GM19455 (cell line): ENCODE data around the gene SLC16A12.
"Not testable (repeated sequence)": the region's sequence is repeated elsewhere in the genome, so short reads cannot be mapped to it uniquely, and the experiment has no call there.

ENCODE experiments used
- ATAC-seq: cut with Tn5 transposase; IDR thresholded peaks from one replicate; pipeline ENCODE4 v1.9.1; 2021; ENCODE audit not compliant: unreplicated experiment

The SLC16A12 gene

DNA sequence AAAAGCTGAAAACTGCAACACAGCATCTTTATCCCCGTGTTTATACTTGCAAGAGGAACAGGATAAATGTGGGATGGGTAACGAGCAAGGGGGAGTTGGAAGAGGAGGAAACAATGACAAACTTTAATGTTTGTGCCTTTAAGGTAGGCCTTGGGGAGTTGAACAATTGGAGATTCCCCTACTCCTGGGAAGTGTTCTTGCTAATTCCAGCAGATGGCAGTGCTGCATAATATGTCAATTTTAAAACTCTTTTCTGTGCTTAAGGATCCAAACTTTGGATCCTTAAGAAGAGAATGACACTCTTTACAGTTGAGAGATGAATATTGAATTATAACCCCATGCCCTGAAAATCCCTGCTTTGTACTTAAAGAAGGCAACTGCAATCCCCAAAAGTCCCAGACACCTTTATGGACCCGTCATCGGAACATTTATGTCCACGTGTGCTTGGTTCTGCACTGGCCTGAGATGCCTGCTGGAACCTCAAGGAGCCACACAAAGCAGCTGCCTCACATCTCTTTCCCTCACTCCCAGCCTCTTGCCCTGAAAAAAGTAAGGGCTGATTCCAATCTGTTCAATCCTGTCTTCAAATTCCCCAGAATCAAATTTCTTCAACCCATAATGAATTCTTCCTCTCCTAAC is 109.0 kb downstream of the SLC16A12 start:
- ATAC-seq: no peak

DNA sequence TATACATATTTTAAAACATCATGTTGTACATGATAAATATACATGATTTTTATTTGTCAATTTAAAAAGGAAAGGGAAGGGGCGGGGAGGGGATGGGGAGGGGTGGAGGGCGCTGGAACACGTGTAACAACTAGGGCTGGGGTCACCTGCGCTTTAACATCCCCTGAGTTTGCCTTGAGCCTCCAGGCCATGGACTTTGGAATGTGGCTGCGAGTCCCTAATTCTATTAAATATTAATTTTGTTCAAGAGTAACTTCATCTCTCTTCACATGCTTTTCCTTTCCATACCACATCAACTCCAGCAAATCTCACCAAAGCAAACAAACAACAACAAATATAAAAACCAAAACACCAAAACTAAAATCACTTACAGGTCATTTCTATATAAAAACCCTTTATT is 110.4 kb downstream of the SLC16A12 start:
- no peak for ATAC-seq

DNA sequence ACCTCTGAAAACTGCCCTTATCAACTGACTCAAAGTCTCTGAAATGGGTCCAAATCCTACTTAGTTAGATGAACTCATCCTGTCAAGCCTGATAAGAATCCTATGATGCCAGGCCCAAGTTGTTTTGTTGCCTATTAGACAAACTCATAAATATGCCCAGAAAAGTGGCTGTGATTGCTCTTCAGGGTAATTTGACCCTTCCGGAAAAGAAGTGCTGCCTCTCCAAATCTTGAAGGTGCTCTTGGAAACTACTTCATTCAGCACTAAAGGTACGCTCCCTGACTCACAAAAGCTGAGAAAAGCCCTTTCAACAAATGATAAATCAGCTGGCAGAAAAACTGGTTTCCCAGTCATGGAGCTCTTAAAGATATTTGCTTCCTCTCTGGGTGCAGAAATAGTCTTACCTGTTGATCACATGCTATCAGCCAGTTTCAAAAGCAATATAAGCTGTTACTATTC is 114.3 kb downstream of the SLC16A12 start:
- no peak for ATAC-seq

DNA sequence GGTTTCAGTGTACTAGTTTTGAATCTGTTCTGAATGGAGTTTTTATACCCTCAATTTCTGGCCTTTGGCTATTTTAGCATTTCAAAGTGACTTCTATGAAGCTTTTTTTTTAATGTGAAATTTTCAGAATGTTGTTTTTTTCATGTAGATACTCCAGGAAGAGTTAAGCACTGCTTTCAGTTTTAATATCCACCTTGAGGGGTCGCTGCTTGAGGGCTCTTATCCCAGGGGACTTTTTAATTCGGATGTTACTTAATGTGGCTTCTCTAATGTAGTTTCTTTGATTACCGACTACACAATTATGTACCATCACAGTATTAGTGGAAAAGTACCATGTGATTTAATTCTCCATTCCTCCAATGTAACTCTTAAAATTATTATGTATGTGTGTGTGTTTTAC is 115.8 kb downstream of the SLC16A12 start:
- no peak for ATAC-seq

DNA sequence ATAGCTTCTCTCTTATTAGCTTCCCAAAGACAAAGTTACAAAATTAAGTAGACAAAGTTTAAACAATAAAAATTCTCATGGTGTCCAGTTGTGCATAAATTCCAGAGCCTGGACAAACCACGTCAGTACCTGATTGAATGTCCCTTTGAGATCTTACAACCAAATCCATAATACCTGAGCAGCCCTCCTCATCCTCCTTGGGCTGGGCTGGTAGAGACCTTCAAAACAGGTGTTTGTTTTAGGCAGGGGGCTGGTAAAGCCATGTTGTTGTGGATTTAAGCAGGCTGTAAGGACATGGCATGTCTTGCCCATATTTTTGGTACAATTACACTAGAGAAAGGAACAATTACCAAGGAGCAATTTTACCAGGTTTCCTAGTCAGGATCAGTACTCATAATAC is 118.9 kb downstream of the SLC16A12 start:
- no peak for ATAC-seq

DNA sequence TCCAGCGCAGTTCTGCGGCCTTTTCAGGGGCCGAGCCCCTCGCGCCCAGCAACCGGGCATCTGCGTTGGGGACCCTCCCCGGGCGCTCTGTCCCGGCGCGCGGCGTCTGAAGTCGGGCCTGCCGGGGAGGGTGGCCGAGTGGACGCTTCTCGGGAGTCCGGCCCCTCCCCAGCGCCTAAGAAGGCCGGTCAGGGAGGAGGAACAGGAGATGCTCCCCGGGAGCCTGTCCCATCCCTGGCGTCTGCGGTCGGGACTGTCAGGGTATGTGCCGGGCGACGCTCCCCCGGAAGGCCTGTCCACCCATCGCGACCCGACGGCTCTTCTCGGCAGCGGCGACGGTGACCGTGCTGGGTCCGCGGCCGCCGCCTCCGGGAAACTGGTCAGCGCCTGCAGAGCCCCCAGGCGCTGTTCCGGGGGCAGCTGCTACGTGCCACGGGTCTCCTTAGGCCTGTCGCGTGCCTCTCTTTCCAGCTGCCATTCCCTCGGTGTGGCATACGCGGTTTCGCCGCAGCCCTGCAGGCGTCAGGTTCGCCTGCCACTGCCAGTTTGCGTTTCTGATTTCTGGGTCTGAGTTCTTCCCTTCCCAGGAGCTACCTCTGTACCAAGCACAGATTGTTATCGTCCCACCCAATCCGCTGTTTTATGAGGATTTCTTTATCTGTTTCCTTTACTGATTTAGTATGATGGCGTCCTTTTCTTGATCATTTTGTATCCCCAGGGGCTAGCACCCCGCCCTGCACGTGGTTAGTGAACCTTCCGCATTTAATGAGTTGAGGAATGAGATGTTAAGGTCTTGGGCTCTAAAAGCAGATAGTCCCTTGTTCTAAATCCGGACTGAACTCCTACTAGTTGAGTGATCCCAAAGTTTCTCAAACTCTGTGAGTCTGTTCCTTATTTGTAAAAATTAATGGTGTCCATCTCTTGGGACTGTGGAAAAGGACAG is 120.2 kb downstream of the SLC16A12 start:
- peak; percentile 23 for ATAC-seq

DNA sequence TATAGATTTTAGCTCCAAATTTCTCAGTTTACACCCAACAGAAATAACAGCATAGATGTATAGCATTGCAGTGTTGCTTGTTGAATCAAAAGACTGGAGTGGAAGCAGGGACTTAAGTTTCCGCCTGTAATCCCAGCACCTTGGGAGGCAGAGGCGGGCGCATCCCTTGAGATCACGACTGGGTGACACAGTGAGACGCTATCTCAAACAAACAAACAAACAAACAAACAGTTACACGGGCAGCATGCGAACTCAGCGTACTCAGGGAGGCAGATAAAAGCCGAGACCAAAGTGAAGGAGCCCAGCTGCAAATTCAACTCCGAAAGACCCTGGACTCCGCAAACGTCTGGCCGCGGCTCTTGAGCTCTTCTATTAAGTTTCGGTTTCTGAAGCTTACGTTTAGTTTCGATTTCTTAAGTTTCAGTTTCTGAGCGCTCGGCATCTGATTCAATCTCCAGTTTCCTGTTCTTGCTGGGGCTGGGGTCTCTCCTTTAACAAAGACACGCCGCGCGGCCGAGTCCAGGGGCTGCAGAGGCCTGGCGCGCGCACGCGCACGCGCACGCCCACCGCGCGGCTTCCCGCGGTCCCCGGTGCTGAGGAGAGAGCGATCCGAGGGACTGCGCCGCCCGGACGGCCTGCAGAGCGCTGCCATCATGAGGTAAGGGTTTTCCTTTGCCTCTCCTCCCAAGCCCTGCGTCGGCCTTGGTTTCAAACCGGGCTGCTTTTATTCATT is 121.1 kb downstream of the SLC16A12 start, which contains the start of gene IFIT5:
Gene IFIT5 (plus strand): TSS at position 423 of the 733 bp plus-strand sequence. CDS start 231 bp downstream, at position 654.
- ATAC-seq: peak; percentile 86

DNA sequence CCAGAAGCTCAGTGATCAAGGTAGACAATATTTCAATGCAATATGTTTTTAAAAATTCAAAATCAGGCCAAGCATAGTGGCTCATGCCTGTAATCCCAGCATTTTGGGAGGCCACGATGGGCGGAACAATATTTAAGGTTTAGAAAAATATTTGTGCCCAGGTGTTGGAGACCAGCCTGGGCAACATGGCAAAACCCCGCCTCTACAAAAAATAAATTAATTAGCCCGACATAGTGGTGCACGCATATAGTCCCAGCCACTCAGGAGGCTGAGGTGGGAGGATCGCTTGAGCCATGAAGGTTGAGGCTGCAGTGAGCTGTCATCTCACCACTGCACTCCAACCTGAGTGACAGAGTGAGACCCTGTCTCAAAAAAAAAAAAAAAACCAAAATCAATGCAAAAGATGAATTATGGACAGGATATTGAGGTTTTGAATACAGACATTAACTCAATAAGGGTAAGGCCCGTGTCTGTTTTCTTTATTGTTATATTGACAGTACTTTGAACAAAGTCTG is 121.9 kb downstream of the SLC16A12 start:
- ATAC-seq: no peak

DNA sequence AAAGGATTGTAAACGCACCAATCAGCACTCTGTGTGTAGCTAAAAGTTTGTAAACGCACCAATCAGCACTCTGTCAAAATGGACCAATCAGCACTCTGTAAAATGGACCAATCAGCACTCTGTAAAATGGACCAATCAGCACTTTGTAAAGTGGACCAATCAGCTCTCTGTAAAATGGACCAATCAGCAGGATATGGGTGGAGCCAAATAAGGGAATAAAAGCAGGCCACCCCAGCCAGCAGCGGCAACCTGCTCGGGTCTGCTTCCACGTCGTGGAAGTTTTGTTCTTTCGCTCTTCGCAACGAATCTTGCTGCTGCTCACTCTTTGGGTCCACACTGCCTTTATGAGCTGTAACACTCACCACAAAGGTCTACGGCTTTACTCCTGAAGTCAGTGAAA is 123.1 kb downstream of the SLC16A12 start:
- ATAC-seq: not testable (repeated sequence)

DNA sequence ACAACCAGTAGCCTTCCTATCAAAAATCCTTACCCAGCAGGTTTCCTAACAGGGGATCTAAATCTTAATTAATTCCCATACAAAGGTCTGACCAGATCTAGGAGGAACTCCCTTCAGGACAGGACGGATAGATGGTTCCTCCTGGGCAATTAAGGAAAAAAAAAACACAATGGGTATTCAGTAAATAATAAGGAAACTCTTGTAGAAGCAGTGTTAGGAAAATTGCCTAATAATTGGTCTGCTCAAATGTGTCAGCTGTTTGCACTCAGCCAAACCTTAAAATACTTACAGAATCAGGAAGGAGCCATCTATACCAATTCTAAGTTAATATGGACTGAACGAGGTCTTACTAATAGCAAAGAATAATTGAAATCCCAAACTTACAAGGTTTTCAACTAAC is 124.3 kb downstream of the SLC16A12 start:
- not testable (repeated sequence) for ATAC-seq

DNA sequence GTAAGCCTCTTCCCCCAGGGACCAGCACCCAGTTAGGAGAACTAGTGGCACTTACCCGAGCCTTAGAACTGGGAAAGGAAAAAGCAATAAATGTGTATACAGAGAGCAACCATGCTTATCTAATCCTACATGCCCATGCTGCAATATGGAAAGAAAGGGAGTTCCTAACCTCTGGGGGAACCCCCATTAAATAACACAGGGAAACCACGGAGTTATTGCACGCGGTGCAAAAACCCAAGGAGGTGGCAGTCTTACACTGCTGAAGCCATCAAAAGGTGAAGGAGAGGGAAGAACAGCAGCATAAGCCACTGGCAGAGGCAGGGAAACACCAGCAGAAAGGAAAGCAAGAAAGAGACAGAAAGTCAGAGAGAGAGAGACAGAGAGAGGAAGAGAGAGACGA is 124.8 kb downstream of the SLC16A12 start:
- ATAC-seq: not testable (repeated sequence)

DNA sequence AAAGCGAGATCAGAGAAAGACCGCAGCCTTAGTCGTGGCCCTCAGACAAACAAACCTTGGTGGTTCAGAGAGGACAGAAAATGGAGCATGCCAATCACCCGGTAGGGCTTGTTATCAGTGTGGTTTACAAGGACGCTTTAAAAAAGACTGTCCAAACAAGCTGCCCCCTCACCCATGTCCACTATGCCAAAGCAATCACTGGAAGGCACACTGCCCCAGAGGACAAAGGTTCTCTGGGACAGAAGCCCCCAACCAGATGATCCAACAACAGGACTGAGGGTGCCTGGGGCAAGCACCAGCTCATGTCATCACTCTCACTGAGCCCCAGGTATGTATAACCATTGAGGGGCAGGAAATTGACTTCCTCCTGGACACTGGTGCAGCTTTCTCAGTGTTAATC is 126.1 kb downstream of the SLC16A12 start:
- ATAC-seq: not testable (repeated sequence)

DNA sequence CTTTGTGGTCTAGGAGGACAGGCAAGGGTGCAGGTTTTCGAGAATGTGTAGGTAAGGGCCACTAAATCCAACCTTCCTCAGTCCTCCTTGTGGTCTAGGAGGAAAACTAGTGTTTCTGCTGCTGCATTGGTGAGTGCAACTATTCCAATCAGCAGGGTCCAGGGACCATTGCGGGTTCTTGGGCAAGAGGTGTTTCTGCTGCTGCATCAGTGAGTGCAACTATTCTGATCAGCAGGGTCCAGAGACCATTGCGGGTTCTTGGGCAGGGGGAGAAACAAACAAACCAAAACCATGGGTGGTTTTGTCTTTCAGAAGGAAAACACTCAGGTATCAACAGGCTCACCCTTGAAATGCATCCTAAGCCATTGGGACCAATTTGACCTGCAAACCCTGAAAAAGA is 127.6 kb downstream of the SLC16A12 start:
- not testable (repeated sequence) for ATAC-seq

DNA sequence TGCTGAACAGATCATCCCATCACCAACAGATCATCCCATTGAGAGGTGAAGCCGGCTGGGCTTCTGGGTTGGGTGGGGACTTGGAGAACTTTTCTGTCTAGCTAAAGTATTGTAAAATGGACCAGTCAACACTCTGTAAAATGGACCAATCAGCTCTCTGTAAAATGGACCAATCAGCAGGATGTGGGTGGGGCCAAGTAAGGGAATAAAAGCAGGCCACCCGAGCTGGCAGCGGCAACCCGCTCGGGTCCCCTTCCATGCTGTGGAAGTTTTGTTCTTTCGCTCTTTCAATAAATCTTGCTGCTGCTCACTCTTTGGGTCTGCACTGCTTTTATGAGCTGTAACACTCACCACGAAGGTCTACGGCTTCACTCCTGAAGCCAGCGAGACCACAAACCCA is 129.2 kb downstream of the SLC16A12 start:
- ATAC-seq: not testable (repeated sequence)

DNA sequence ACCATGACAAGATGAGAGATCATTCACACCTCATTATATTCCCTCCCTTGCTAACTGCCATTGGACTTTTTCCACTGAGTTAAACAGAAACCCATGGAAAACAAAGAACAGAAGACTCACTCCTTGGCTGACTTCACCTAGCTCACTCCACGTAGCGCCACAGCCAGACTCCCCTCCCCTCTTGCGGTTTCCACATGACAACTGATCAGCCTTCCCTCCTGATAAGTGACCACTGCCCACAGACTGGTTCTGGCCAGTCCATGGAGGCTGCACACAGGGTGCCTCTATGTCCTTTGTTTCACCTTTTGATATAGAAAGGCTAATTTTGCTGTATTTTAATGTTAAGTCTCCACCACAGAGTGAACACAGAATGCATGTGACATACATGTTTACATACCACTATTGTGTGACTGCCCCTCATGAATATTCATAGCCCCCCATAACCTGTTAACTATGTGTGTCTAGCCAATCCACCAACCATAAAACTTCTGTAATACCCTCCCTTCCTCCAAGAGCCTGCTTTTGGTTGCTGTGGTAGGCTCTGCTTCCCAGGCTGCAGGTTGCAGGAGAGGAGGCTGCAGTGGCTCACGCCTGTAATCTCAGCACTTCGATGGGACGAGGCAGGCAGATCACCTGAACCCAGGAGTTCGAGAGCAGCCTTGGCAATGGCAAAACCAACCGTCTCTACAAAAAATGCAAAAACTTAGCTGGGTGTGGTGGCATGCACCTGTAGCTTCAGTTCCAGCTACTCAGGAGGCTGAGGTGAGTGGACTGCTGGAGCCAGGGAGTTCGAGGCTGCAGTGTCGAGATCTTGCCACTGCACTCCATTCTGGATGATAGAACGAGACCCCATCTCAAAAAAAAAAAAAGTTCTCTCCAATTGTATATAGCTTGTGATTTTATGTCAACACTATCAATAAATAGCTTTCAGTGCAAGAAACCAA is 131.0 kb downstream of the SLC16A12 start:
- no peak for ATAC-seq

DNA sequence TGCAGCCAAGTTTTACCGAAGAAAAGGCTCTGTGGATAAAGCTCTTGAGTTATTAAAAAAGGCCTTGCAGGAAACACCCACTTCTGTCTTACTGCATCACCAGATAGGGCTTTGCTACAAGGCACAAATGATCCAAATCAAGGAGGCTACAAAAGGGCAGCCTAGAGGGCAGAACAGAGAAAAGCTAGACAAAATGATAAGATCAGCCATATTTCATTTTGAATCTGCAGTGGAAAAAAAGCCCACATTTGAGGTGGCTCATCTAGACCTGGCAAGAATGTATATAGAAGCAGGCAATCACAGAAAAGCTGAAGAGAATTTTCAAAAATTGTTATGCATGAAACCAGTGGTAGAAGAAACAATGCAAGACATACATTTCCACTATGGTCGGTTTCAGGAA is 132.4 kb downstream of the SLC16A12 start:
- no peak for ATAC-seq

DNA sequence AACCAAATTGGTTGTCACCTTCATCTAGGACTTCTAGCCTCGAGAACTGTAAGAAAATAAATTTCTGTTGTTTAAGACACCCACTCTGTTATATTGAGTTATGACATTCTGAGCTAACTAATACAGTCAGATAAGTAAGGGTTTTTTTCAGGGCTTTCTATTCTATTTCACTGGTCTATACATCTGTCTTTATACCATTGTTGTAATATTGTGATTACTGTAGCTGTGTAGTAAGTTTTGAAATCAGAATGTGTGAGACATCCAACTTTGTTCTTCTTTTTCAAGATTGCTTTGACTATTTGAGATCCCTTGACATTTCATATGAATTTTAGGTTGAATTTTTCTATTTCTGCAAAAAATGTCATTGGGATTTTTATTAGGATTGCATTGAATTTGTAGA is 135.4 kb downstream of the SLC16A12 start:
- no peak for ATAC-seq

DNA sequence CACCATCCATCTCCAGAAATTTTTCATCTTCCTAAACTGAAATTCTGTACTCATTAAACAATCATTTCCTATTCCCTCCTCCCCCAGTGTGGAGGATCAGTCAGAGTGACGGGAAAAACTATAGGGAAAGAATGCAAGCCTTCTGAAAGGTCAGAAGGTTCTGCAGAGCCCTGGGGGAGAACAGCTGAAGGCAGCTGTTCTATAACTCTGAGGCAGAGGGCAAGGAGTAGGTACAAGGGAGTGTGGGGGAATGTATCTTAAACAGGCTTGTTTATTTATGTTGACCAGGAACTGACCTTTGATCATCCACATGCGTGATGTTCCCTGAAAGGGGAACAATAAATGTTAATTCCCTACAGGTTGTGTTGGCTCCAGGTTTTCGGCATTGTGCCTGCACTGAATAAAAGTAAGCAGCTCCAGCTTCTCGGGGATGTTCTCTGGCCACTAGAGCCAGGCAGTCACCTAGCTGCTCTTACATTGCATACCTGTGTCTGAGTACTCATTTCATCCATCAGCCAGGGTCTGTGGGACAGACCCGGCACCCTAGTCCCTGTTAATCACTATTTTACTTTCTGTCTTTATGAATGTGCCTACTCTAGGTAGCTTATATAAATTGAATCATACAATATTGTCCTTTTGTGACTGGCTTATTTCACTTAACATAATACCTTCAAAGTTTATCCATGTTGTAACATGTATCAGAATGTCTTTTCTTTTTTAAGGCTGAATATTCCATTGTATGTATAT is 137.2 kb downstream of the SLC16A12 start:
- no peak for ATAC-seq

DNA sequence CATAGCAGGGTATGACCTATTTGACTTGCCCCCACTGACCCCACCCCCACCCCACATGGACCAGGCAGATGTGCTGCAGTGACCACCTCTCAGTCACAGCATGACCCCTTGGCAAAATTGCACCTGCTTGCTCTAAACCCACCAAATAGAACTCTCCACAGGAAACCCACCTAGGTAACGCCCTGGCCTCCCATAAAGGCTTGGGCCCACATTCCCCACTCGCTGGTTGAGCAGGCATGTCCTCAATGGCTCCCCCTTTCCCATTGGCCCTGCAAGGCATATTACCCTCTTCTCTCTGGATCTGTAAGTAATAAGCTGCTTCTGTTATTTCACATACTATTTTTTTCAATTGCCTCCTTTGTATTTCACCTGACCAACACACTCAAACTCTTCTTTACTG is 140.3 kb downstream of the SLC16A12 start:
- no peak for ATAC-seq
